Osteocyte (in vitro differentiated cells): ENCODE measurements around the gene DENND6B. TPM values are rescaled to one million over a fixed set of nuclear protein-coding genes. Genes with fewer than 3 reads are reported as not detected.

Source experiments
- DNase-seq: peaks from one replicate; pipeline ENCODE4 v3.0.0; 2021; ENCODE audit warnings: mixed read lengths; ENCODE audit not compliant: unreplicated experiment; ENCODE audit errors: extremely low spot score
- H3K27ac Mint-ChIP-seq: one replicate; pipeline ENCODE4 v1.8.0; 2021; ENCODE audit warnings: mild to moderate bottlenecking, mixed read lengths; ENCODE audit not compliant: unreplicated experiment
- H3K27me3 Mint-ChIP-seq: one replicate; pipeline ENCODE4 v1.8.0; 2021; ENCODE audit warnings: mixed read lengths; ENCODE audit not compliant: unreplicated experiment
- H3K36me3 Mint-ChIP-seq: one replicate; pipeline ENCODE4 v1.8.0; 2021; ENCODE audit warnings: mixed read lengths; ENCODE audit not compliant: unreplicated experiment
- H3K4me1 Mint-ChIP-seq: one replicate; pipeline ENCODE4 v1.8.0; 2021; ENCODE audit warnings: mixed read lengths; ENCODE audit not compliant: unreplicated experiment
- H3K4me3 Mint-ChIP-seq: one replicate; pipeline ENCODE4 v1.8.0; 2021; ENCODE audit warnings: mild to moderate bottlenecking, moderate library complexity, mixed read lengths; ENCODE audit not compliant: unreplicated experiment
- H3K9me3 Mint-ChIP-seq: one replicate; pipeline ENCODE4 v1.8.0; 2021; ENCODE audit warnings: mixed read lengths; ENCODE audit not compliant: unreplicated experiment
- CTCF ChIP-seq: fragments of 200-600 bp; sonication (generic); IDR thresholded peaks from 2 replicates; pipeline ENCODE4 v1.5.0; 2021; ENCODE audit warnings: antibody characterized with exemption, mild to moderate bottlenecking, moderate library complexity
- total RNA-seq: library from RNA; stranded (reverse); gene quantifications from 2 replicates; pipeline ENCODE4 v1.2.1, GENCODE V29; 2021

The DENND6B gene
- total RNA-seq, 1 donor from 2014 or later: 10.8 TPM

- Mint-ChIP-seq H3K4me1 (peaks cover 41% of the 10 kb centered on the region), H3K27ac (peak overlapping the region; percentile 90), H3K27me3 (no peaks in the 10 kb centered on the region), H3K4me3 (peak overlapping the region; percentile 61), H3K36me3 (no peaks in the 10 kb centered on the region), H3K9me3 (no peaks in the 10 kb centered on the region)
- no peak for TF ChIP-seq CTCF
- DNase-seq: no peak
Observed at GRCh38 chr22:50308597-50308935, 18.2 kb downstream of the DENND6B start.

- Mint-ChIP-seq H3K4me1 (peaks cover 46% of the 10 kb centered on the region), H3K27me3 (no peaks in the 10 kb centered on the region), H3K9me3 (no peaks in the 10 kb centered on the region), H3K27ac (peak overlapping the region; percentile 90), H3K36me3 (no peaks in the 10 kb centered on the region), H3K4me3 (peak overlapping the region; percentile 38)
- DNase-seq: no peak
- TF ChIP-seq CTCF: no peak
Observed at GRCh38 chr22:50307890-50308596, 18.8 kb downstream of the DENND6B start.

- H3K4me3 Mint-ChIP-seq: peak within 1 kb of the TSS; percentile 93
- no peaks in the 10 kb centered on the region for H3K36me3 Mint-ChIP-seq
- TF ChIP-seq CTCF: no peak
- H3K27me3 Mint-ChIP-seq: no peaks in the 10 kb centered on the region
- peaks cover 56% of the 10 kb centered on the region for H3K4me1 Mint-ChIP-seq
- H3K27ac Mint-ChIP-seq: peak within 1 kb of the TSS; percentile 96
- DNase-seq: no peak
- H3K9me3 Mint-ChIP-seq: no peaks in the 10 kb centered on the region
Observed at GRCh38 chr22:50306753-50307749, 19.8 kb downstream of the DENND6B start, which contains the start of gene PLXNB2. PLXNB2 (minus strand) TSS chr22:50307646; CDS start chr22:50290584, 17,062 bp downstream.

GRCh38 chr22:50305923-50306566, 20.8 kb downstream of the DENND6B start:
- Mint-ChIP-seq H3K9me3 (no peaks in the 10 kb centered on the region), H3K27me3 (no peaks in the 10 kb centered on the region), H3K27ac (peak overlapping the region; percentile 96), H3K4me1 (peaks cover 66% of the 10 kb centered on the region), H3K4me3 (peak overlapping the region; percentile 93), H3K36me3 (peaks cover 2% of the 10 kb centered on the region)
- TF ChIP-seq CTCF: no peak
- peak; percentile 95 for DNase-seq
